ENCODE data around the gene CHIT1.
"Not testable (repeated sequence)": the region's sequence is repeated elsewhere in the genome, so short reads cannot be mapped to it uniquely, and the experiment has no call there.

CHIT1 gene

GRCh38 chr1:203250911-203251310, 21.4 kb upstream of the CHIT1 start:
- peaks cover 1% of the 10 kb centered on the region for H3K9me3 Mint-ChIP-seq
- no peak for DNase-seq (ENCODE audit: low spot score)
- no peaks in the 10 kb centered on the region for H3K4me1 Mint-ChIP-seq (ENCODE audit: low read depth)
- H3K4me3 Mint-ChIP-seq = no peak overlapping the region
- H3K27me3 Mint-ChIP-seq (ENCODE audit: low read depth) = peaks cover 33% of the 10 kb centered on the region
- H3K36me3 Mint-ChIP-seq (ENCODE audit: low read depth) = no peaks in the 10 kb centered on the region
- no peak overlapping the region for H3K27ac Mint-ChIP-seq

GRCh38 chr1:203244776-203245175, 15.3 kb upstream of the CHIT1 start:
- Mint-ChIP-seq H3K36me3 (ENCODE audit: low read depth) (no peaks in the 10 kb centered on the region), H3K4me1 (ENCODE audit: low read depth) (no peaks in the 10 kb centered on the region), H3K9me3 (no peaks in the 10 kb centered on the region), H3K27ac (no peak overlapping the region), H3K27me3 (ENCODE audit: low read depth) (peaks cover 30% of the 10 kb centered on the region), H3K4me3 (no peak overlapping the region)
- DNase-seq (ENCODE audit: low spot score) = no peak

- H3K4me1 Mint-ChIP-seq (ENCODE audit: low read depth); H3K27ac Mint-ChIP-seq; H3K4me3 Mint-ChIP-seq; H3K36me3 Mint-ChIP-seq (ENCODE audit: low read depth); H3K9me3 Mint-ChIP-seq; DNase-seq (ENCODE audit: low spot score): not testable (repeated sequence)
- H3K27me3 Mint-ChIP-seq (ENCODE audit: low read depth) = peaks cover 27% of the 10 kb centered on the region
These were observed 12.2 kb upstream of the CHIT1 start for GRCh38 chr1:203241708-203242107.

DNA sequence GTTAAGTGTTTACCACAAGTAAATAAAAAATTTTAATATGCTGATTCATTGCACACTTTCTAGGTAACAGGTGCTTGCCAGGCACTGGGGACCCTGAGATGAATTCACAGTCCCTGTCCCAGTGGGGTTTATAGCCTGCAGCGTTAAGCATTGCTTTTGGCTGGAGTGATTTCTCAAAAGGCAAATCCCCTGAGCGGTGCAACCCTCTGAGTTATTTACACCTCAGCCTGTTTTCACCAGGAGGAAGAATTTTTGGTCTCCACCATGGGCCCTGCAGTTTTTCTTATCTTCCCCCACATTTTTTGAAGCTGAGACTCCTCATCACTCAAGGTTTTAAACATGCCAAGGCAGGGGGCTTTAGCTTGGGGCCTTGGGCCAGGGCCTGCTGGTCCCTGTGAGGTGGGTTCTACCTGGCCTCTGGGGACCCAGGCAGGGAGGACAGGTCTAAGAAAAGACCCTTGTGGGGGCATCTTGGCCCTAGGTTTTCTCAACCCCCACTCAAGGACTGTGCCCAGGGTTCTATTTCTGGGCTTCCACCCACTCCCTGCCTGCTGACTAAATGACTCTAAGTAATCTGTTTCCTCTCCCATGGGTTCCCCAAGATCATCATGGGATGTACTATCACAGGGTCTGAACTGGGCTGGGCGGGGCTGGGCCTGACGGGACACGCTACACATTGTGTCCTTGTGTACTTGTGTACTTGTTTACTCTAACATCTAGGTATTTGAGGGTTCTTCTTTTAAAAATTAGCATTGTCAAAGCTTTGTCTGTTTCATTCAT, 10.2 kb upstream of the CHIT1 start:
- H3K36me3 Mint-ChIP-seq (ENCODE audit: low read depth) = no peaks in the 10 kb centered on the region
- H3K4me1 Mint-ChIP-seq (ENCODE audit: low read depth) = no peaks in the 10 kb centered on the region
- peaks cover 16% of the 10 kb centered on the region for H3K27me3 Mint-ChIP-seq (ENCODE audit: low read depth)
- no peak overlapping the region for H3K27ac Mint-ChIP-seq
- H3K9me3 Mint-ChIP-seq = peaks cover 11% of the 10 kb centered on the region
- no peak for DNase-seq (ENCODE audit: low spot score)
- no peak overlapping the region for H3K4me3 Mint-ChIP-seq

DNA sequence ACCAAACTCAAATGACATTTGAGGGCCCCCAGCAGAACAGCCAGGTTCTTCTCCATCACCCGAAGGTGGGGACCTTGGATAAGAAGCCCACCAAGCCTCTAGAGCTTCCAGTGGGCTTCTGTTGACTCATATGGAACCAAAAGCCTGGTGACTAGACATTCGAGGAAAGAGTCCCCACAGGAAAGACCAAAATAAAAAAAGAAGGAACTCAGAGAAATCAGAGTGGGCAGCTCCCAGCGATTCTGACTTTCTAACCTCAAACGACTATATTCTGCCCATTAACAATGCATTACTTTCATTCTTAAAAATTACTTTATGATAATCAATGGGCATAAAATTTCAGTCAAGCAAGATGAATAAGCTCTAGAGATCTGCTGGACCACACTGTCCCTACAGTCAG, 9.6 kb upstream of the CHIT1 start:
- Mint-ChIP-seq H3K36me3 (ENCODE audit: low read depth) (no peaks in the 10 kb centered on the region), H3K4me1 (ENCODE audit: low read depth) (no peaks in the 10 kb centered on the region), H3K27me3 (ENCODE audit: low read depth) (peaks cover 11% of the 10 kb centered on the region), H3K9me3 (peaks cover 13% of the 10 kb centered on the region), H3K4me3 (no peak overlapping the region), H3K27ac (no peak overlapping the region)
- DNase-seq (ENCODE audit: low spot score) = no peak

DNA sequence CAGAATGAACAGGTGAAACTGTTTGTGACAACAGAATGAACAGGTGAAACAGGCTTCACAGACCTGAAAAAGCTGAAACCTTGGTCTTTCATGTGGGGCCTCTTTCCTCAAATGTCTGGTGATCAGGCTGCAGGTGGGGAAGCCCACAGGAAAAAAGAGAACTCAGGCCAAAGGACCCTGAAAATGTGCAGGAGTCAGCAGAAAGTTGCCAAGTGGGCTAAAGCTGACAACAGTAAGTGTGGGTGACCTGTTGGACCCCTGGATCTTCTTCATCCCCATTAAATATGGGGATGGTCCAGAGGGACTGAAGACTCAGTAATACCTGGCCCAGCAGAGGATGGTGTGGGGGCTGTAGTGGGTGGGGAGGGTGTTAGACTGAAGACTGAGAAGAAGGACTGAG, 9.1 kb upstream of the CHIT1 start:
- Mint-ChIP-seq H3K9me3 (peaks cover 13% of the 10 kb centered on the region), H3K27me3 (ENCODE audit: low read depth) (peaks cover 13% of the 10 kb centered on the region), H3K27ac (no peak overlapping the region), H3K36me3 (ENCODE audit: low read depth) (no peaks in the 10 kb centered on the region), H3K4me1 (ENCODE audit: low read depth) (no peaks in the 10 kb centered on the region), H3K4me3 (no peak overlapping the region)
- DNase-seq (ENCODE audit: low spot score) = no peak

DNA sequence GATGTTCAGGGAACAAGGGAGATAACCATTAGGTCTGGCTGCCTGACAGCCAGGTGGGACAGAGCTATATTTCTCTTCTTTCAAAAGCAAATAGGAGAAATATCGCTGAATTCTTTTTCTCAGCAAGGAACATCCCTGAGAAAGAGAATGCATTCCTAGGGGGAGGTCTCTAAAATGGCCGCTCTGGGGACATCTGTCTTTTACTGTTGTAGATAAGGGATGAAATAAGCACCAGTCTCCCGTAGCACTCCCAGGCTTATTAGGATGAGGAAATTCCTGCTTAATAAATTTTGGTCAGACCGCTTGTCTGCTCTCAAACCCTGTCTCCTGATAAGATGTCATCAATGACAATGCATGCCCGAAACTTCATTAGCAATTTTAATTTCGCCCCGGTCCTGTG, 5.4 kb upstream of the CHIT1 start:
- not testable (repeated sequence) for H3K27ac Mint-ChIP-seq; H3K4me1 Mint-ChIP-seq (ENCODE audit: low read depth); H3K4me3 Mint-ChIP-seq; DNase-seq (ENCODE audit: low spot score); H3K36me3 Mint-ChIP-seq (ENCODE audit: low read depth); H3K27me3 Mint-ChIP-seq (ENCODE audit: low read depth)
- peaks cover 13% of the 10 kb centered on the region for H3K9me3 Mint-ChIP-seq

DNA sequence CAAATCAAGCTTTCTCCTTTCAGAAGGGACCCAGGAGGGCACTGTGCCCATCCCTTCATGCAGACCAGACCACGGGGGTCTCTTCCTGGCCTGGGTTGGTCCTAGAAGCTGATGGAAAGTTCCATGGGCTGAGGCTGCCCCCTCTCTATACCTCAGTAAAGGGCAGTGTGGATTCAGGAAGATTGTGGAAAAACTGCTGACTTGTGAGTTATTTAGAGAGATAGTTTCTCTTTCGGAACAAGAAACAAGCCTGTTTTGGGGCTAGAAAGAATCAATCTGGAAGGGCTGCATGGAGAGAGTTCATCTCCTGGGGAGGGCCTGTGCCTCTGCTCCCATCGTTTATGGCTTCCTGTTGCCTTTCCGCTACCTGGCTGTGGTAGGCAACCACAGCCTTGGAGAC, 803 bp downstream of the CHIT1 start:
- H3K4me1 Mint-ChIP-seq (ENCODE audit: low read depth) = no peaks in the 10 kb centered on the region
- no peaks in the 10 kb centered on the region for H3K9me3 Mint-ChIP-seq
- peaks cover 8% of the 10 kb centered on the region for H3K27me3 Mint-ChIP-seq (ENCODE audit: low read depth)
- H3K4me3 Mint-ChIP-seq = no peak overlapping the region
- no peaks in the 10 kb centered on the region for H3K36me3 Mint-ChIP-seq (ENCODE audit: low read depth)
- DNase-seq (ENCODE audit: low spot score) = no peak
- H3K27ac Mint-ChIP-seq = no peak overlapping the region

DNA sequence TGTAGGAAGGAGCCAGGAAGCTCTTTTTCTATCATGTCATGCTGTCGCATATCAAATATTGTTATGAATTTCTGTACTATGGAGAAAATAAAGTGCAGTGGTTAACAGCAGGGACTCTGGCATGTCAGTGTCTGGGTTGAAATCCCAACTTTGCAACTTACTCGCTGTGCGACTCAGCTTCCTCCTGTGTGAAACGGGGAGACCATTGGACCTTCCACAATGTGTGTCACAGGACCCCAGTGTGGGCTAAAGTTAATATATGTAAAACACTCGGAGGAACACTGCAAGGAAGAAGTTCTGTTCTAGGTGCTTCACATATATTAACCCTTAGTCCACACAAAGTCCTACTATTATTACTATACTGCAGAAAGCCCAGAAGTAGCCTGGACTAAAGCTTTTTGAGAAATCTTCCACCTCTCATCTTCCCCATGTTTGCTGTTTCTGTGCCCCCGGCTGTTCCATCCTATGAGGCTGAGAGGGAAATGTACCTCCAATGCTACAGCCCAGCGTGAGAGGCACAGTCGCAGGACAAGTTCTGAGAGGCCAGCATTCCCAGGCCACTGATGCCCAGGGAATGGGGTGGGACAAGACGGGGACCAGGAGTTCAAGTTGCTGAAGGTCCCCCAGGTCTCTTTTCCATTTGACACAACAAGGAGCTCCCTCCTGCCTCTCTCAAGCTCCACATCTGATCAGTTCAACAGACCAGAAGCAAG, 1.9 kb downstream of the CHIT1 start:
- peaks cover 6% of the 10 kb centered on the region for H3K27me3 Mint-ChIP-seq (ENCODE audit: low read depth)
- H3K27ac Mint-ChIP-seq = no peak overlapping the region
- H3K4me1 Mint-ChIP-seq (ENCODE audit: low read depth) = no peaks in the 10 kb centered on the region
- H3K4me3 Mint-ChIP-seq = no peak overlapping the region
- no peak for DNase-seq (ENCODE audit: low spot score)
- H3K9me3 Mint-ChIP-seq = no peaks in the 10 kb centered on the region
- no peaks in the 10 kb centered on the region for H3K36me3 Mint-ChIP-seq (ENCODE audit: low read depth)

DNA sequence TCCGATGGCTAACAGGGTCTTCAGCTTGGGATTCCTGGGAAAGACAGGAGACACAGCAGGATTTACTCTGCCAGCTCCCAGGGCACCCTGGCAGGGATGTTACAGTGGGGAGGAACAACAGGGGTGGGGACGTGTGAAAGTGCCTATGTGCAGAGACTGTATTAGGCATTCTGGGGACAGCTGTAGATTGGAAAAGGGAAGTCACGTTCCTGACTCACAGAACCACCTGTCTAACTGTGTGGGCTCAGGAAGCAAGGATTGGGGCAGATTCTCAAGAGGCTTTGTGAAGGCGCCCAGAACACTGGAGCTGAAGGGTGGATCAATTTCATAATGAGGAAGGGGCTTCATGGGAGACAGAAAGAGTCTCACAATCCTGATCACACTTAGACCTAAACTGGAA, 4.4 kb downstream of the CHIT1 start:
- no peak for DNase-seq (ENCODE audit: low spot score)
- Mint-ChIP-seq H3K4me3 (no peak overlapping the region), H3K27me3 (ENCODE audit: low read depth) (peaks cover 2% of the 10 kb centered on the region), H3K9me3 (no peaks in the 10 kb centered on the region), H3K4me1 (ENCODE audit: low read depth) (no peaks in the 10 kb centered on the region), H3K27ac (no peak overlapping the region), H3K36me3 (ENCODE audit: low read depth) (no peaks in the 10 kb centered on the region)

DNA sequence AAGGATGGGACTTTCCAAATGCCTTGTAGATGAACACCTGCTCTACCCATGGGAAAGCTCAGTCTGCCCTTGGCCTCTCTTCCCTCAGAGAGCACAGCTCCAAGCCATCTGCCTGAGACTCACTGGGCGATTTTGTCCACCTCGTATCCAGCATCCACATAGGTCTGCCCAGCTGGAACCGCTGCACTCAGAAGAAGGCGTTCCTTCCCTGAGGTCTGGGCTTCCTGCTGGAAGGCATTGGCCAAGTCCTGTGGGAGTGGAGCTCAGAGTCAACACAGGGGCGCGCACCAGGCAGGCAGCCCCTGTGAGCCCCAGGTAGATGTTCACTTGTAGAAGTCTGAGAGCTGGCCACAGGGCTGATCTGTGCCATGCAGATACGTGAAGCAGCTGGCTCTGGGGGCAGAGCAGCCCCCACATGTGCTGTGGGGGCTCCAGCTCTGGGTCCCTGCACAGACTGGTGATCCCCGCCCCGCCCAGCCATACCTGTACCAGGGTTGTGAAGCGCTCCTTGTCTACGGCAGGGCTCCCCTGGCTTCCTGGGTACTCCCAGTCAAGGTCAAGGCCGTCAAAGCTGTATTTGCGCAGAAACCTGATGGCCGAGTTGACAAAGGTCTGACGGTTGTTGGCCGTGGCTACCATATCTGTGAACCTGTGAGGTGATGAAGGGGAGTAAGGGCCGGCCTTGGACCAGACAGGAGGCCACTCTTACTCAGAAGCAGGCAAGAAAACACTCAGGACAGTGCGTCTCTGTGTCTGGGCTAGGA, 6.3 kb downstream of the CHIT1 start:
- H3K27ac Mint-ChIP-seq = no peak overlapping the region
- H3K4me3 Mint-ChIP-seq = no peak overlapping the region
- H3K36me3 Mint-ChIP-seq (ENCODE audit: low read depth) = no peaks in the 10 kb centered on the region
- peaks cover 11% of the 10 kb centered on the region for H3K27me3 Mint-ChIP-seq (ENCODE audit: low read depth)
- no peaks in the 10 kb centered on the region for H3K4me1 Mint-ChIP-seq (ENCODE audit: low read depth)
- H3K9me3 Mint-ChIP-seq = no peaks in the 10 kb centered on the region
- no peak for DNase-seq (ENCODE audit: low spot score)

GRCh38 chr1:203219934-203220333, 9.5 kb downstream of the CHIT1 start:
- DNase-seq (ENCODE audit: low spot score) = no peak
- H3K36me3 Mint-ChIP-seq (ENCODE audit: low read depth) = no peaks in the 10 kb centered on the region
- no peak overlapping the region for H3K4me3 Mint-ChIP-seq
- no peaks in the 10 kb centered on the region for H3K4me1 Mint-ChIP-seq (ENCODE audit: low read depth)
- peaks cover 17% of the 10 kb centered on the region for H3K27me3 Mint-ChIP-seq (ENCODE audit: low read depth)
- H3K9me3 Mint-ChIP-seq = no peaks in the 10 kb centered on the region
- no peak overlapping the region for H3K27ac Mint-ChIP-seq

DNA sequence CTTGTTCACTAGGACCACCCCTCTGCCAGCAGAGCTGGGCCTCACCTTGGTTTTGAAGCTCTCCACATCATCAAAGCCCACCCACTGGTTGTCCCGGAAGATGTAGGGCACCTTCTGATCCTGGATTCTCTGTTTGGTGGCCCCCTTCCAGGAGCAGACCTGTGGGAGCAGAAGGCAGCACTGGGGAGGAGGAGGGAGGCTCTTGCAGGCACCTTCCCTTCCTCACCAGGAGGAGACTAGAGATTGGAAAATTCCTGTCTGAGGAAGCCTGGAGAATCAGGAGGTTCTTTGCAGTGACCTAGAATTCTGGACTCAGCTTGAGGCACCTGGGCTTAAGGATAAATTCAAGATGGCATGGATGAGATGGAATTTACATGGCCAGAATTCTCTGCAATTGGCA, 10.3 kb downstream of the CHIT1 start:
- H3K27me3 Mint-ChIP-seq (ENCODE audit: low read depth) = peaks cover 17% of the 10 kb centered on the region
- DNase-seq (ENCODE audit: low spot score) = no peak
- no peak overlapping the region for H3K27ac Mint-ChIP-seq
- no peak overlapping the region for H3K4me3 Mint-ChIP-seq
- H3K4me1 Mint-ChIP-seq (ENCODE audit: low read depth) = no peaks in the 10 kb centered on the region
- H3K36me3 Mint-ChIP-seq (ENCODE audit: low read depth) = no peaks in the 10 kb centered on the region
- H3K9me3 Mint-ChIP-seq = no peaks in the 10 kb centered on the region

DNA sequence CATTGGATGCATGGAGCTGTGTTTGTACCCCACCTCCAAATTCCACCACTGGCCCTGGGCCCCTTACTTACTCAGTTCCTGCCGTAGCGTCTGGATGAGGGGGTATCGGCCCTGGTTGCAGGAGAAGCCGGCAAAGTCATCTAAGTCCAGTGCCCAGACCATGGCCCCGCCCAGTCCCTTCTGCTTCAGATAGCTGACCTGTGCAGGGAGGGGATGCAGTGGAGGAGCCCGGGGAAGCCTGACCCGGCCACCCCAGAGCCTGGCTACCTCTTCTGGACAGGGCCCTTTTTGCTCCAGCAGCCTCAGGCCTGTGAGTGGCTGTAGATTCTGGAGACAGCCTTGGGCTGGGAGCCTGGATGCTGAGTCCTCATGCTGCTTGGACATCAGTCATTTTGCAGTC, 11.8 kb downstream of the CHIT1 start:
- Mint-ChIP-seq H3K4me3 (no peak overlapping the region), H3K36me3 (ENCODE audit: low read depth) (no peaks in the 10 kb centered on the region), H3K4me1 (ENCODE audit: low read depth) (no peaks in the 10 kb centered on the region), H3K9me3 (no peaks in the 10 kb centered on the region), H3K27me3 (ENCODE audit: low read depth) (peaks cover 20% of the 10 kb centered on the region), H3K27ac (no peak overlapping the region)
- no peak for DNase-seq (ENCODE audit: low spot score)

Measured in T-helper 2 cell treated with Interferon-gamma antibody and Interleukin-4, amounts not matched to agents 5 μg/mL and 100 μg/mL, for 36 hours (primary cell).